ENCODE measurements around the gene LY86.
"Not testable (repeated sequence)": the region's sequence is repeated elsewhere in the genome, so short reads cannot be mapped to it uniquely, and the experiment has no call there.

The LY86 gene

GRCh38 chr6:6649824-6650349, 61.4 kb downstream of the LY86 start:
- in situ Hi-C loops (cut with HindIII; ENCODE audit: low sequenced_read_pairs), result no loop called here

- in situ Hi-C loops (cut with HindIII; ENCODE audit: low sequenced_read_pairs), result no loop called here
These were observed 62.3 kb downstream of the LY86 start for GRCh38 chr6:6650839-6651238.

GRCh38 chr6:6651335-6651734, 62.8 kb downstream of the LY86 start:
- in situ Hi-C loops (cut with HindIII; ENCODE audit: low sequenced_read_pairs), result no loop called here

GRCh38 chr6:6652932-6653331, 64.4 kb downstream of the LY86 start:
- in situ Hi-C loops (cut with HindIII; ENCODE audit: low sequenced_read_pairs), result no loop called here

- in situ Hi-C loops (cut with HindIII; ENCODE audit: low sequenced_read_pairs), result no loop called here
These were observed 66.4 kb downstream of the LY86 start for GRCh38 chr6:6654599-6655575.

- in situ Hi-C loops (cut with HindIII; ENCODE audit: low sequenced_read_pairs), result no loop called here
These were observed 67.3 kb downstream of the LY86 start for GRCh38 chr6:6655805-6656251.

- in situ Hi-C loops (cut with HindIII; ENCODE audit: low sequenced_read_pairs), result no loop called here
These were observed 67.8 kb downstream of the LY86 start for GRCh38 chr6:6656287-6656686.

GRCh38 chr6:6657085-6657819, 68.7 kb downstream of the LY86 start:
- in situ Hi-C loops (cut with HindIII; ENCODE audit: low sequenced_read_pairs), result no loop called here

- in situ Hi-C loops (cut with HindIII; ENCODE audit: low sequenced_read_pairs), result no loop called here
These were observed 69.3 kb downstream of the LY86 start for GRCh38 chr6:6657820-6658217.

GRCh38 chr6:6659600-6660327, 71.2 kb downstream of the LY86 start:
- in situ Hi-C loops (cut with HindIII; ENCODE audit: low sequenced_read_pairs), result no loop called here

- in situ Hi-C loops (cut with HindIII; ENCODE audit: low sequenced_read_pairs), result no loop called here
These were observed 72.0 kb downstream of the LY86 start for GRCh38 chr6:6660339-6661045.

GRCh38 chr6:6661191-6661590, 72.7 kb downstream of the LY86 start:
- in situ Hi-C loops (cut with HindIII; ENCODE audit: low sequenced_read_pairs), result no loop called here

- in situ Hi-C loops (cut with HindIII; ENCODE audit: low sequenced_read_pairs), result no loop called here
These were observed 73.2 kb downstream of the LY86 start for GRCh38 chr6:6661684-6662083.

GRCh38 chr6:6663421-6664135, 75.1 kb downstream of the LY86 start:
- in situ Hi-C loops (cut with HindIII; ENCODE audit: low sequenced_read_pairs), result no loop called here

GRCh38 chr6:6665555-6666243, 77.2 kb downstream of the LY86 start:
- in situ Hi-C loops (cut with HindIII; ENCODE audit: low sequenced_read_pairs), result no loop called here

- in situ Hi-C loops (cut with HindIII; ENCODE audit: low sequenced_read_pairs), result not testable (repeated sequence)
These were observed 81.6 kb downstream of the LY86 start for GRCh38 chr6:6670150-6670549.

GRCh38 chr6:6674872-6675271, 86.4 kb downstream of the LY86 start:
- in situ Hi-C loops (cut with HindIII; ENCODE audit: low sequenced_read_pairs), result no loop called here

- in situ Hi-C loops (cut with HindIII; ENCODE audit: low sequenced_read_pairs), result no loop called here
These were observed 88.5 kb downstream of the LY86 start for GRCh38 chr6:6676910-6677441.

- in situ Hi-C loops (cut with HindIII; ENCODE audit: low sequenced_read_pairs), result no loop called here
These were observed 89.7 kb downstream of the LY86 start for GRCh38 chr6:6678185-6678671.
